HG02852 (cell line): ENCODE results near the gene LRRC46.

Source experiments
- ATAC-seq: cut with Tn5 transposase; IDR thresholded peaks from one replicate; pipeline ENCODE4 v1.9.1; 2021; ENCODE audit warnings: mild to moderate bottlenecking, moderate library complexity; ENCODE audit not compliant: unreplicated experiment

The LRRC46 gene

GRCh38 chr17:47808830-47809480 is 22.5 kb upstream of the LRRC46 start:
- no peak for ATAC-seq

GRCh38 chr17:47810200-47810821 is 21.2 kb upstream of the LRRC46 start:
- no peak for ATAC-seq

- no peak for ATAC-seq
Measured at GRCh38 chr17:47810901-47811635, 20.4 kb upstream of the LRRC46 start.

- ATAC-seq: no peak
Measured at GRCh38 chr17:47811709-47812108, 19.8 kb upstream of the LRRC46 start.

GRCh38 chr17:47812146-47812920 is 19.1 kb upstream of the LRRC46 start:
- no peak for ATAC-seq

GRCh38 chr17:47813077-47813476 is 18.4 kb upstream of the LRRC46 start:
- no peak for ATAC-seq

- ATAC-seq: no peak
Measured at GRCh38 chr17:47813512-47814031, 17.9 kb upstream of the LRRC46 start.

- no peak for ATAC-seq
Measured at GRCh38 chr17:47815106-47815918, 16.2 kb upstream of the LRRC46 start.

GRCh38 chr17:47816111-47816735 is 15.2 kb upstream of the LRRC46 start:
- no peak for ATAC-seq

- no peak for ATAC-seq
Measured at GRCh38 chr17:47816947-47817346, 14.5 kb upstream of the LRRC46 start.

- no peak for ATAC-seq
Measured at GRCh38 chr17:47818002-47818695, 13.3 kb upstream of the LRRC46 start.

GRCh38 chr17:47819475-47819874 is 12.0 kb upstream of the LRRC46 start:
- ATAC-seq: no peak

- ATAC-seq: no peak
Measured at GRCh38 chr17:47820033-47820789, 11.3 kb upstream of the LRRC46 start.

- ATAC-seq: no peak
Measured at GRCh38 chr17:47821031-47821423, 10.4 kb upstream of the LRRC46 start.

- ATAC-seq: peak; percentile 85
Measured at GRCh38 chr17:47821424-47822391, 9.8 kb upstream of the LRRC46 start, which contains the start of gene OSBPL7. Gene OSBPL7, minus strand, starts transcription at chr17:47821794. Its CDS starts 1,516 bp downstream, at chr17:47820278.

- ATAC-seq: no peak
Measured at GRCh38 chr17:47822785-47823184, 8.7 kb upstream of the LRRC46 start.

- no peak for ATAC-seq
Measured at GRCh38 chr17:47823519-47823918, 8.0 kb upstream of the LRRC46 start.
